PC-3 (cell line): ENCODE results near the gene STAT5A.

Experiments used
- CTCF ChIP-seq: fragments of 300-600 bp; sonication (generic); conservative IDR thresholded peaks from 2 replicates; pipeline ENCODE4 v1.5.1; 2017; ENCODE audit warnings: antibody characterized with exemption, low read depth, mild to moderate bottlenecking, low read length
- EZH2 ChIP-seq: fragments of 300-600 bp; sonication (generic); IDR thresholded peaks from one replicate; pipeline ENCODE4 v1.6.1; 2017; ENCODE audit warnings: antibody characterized with exemption, mild to moderate bottlenecking, low read length; ENCODE audit not compliant: unreplicated experiment
- EZH2phosphoT487 ChIP-seq: fragments of 300-600 bp; sonication (generic); IDR thresholded peaks from 2 replicates; pipeline ENCODE4 v1.6.1; 2018; ENCODE audit warnings: mild to moderate bottlenecking, antibody characterized with exemption, low read length, borderline replicate concordance

GRCh38 chr17:42323268-42323773, 35.0 kb downstream of the STAT5A start:
- TF ChIP-seq CTCF (no peak), EZH2 (no peak), EZH2phosphoT487 (no peak)
